SU-DHL-6 (cell line): ENCODE results near the gene PLCXD1.

Source experiments
- H2AFZ ChIP-seq: fragments of 200-600 bp; sonication (generic); 2 replicates; pipeline ENCODE4 v1.6.1; 2014; ENCODE audit warnings: low read depth, mild to moderate bottlenecking, moderate library complexity, mixed read lengths, antibody characterized with exemption, low read length; ENCODE audit not compliant: severe bottlenecking
- H3F3A ChIP-seq: fragments of 200-600 bp; shearing (Covaris generic); 2 replicates; pipeline ENCODE4 v1.6.0; 2016; ENCODE audit warnings: antibody characterized with exemption, mild to moderate bottlenecking; ENCODE audit not compliant: insufficient read depth
- H3K27ac ChIP-seq: fragments of 200-600 bp; sonication (generic); 2 replicates; pipeline ENCODE4 v1.5.1; 2016; ENCODE audit warnings: low read depth, mild to moderate bottlenecking, low read length, moderate library complexity, mixed read lengths
- H3K27me3 ChIP-seq: fragments of 200-600 bp; sonication (generic), shearing (Covaris generic); 2 replicates; pipeline ENCODE4 v1.6.0; 2014; ENCODE audit warnings: mild to moderate bottlenecking, low read length
- H3K36me3 ChIP-seq: fragments of 200-600 bp; sonication (generic); 2 replicates; pipeline ENCODE4 v1.6.1; 2014; ENCODE audit warnings: mild to moderate bottlenecking, low read length, mixed read lengths
- H3K4me2 ChIP-seq: fragments of 300-600, 200-600 bp; shearing (Covaris generic), sonication (generic); 2 replicates; pipeline ENCODE4 v1.6.0; 2014; ENCODE audit warnings: low read length, low read depth, mild to moderate bottlenecking; ENCODE audit not compliant: poor library complexity, severe bottlenecking
- H3K4me3 ChIP-seq: fragments of 200-600 bp; sonication (generic); 2 replicates; pipeline ENCODE4 v1.5.1; 2014; ENCODE audit warnings: antibody characterized with exemption, low read length, mild to moderate bottlenecking, mixed read lengths; ENCODE audit not compliant: insufficient read depth, poor library complexity, severe bottlenecking
- H3K79me2 ChIP-seq: fragments of 200-600 bp; sonication (generic); 2 replicates; pipeline ENCODE4 v1.6.1; 2014; ENCODE audit warnings: mild to moderate bottlenecking, low read length, moderate library complexity; ENCODE audit not compliant: insufficient read depth
- H3K9ac ChIP-seq: fragments of 200-600 bp; sonication (generic); 2 replicates; pipeline ENCODE4 v1.7.0; 2014; ENCODE audit warnings: mild to moderate bottlenecking, low read length
- H3K9me2 ChIP-seq: fragments of 200-600 bp; sonication (generic); replicated peaks from 2 replicates; pipeline ENCODE4 v1.6.1; 2014; ENCODE audit warnings: low read length; ENCODE audit not compliant: insufficient read depth
- H3K9me3 ChIP-seq: fragments of 200-600 bp; sonication (generic); 2 replicates; pipeline ENCODE4 v1.6.1; 2014; ENCODE audit warnings: low read length, mixed read lengths; ENCODE audit not compliant: insufficient read depth
- H4K20me1 ChIP-seq: fragments of 200-600 bp; sonication (generic); 2 replicates; pipeline ENCODE4 v1.6.1; 2014; ENCODE audit warnings: low read depth, mild to moderate bottlenecking, antibody characterized with exemption, low read length, moderate library complexity, mixed read lengths
- CTCF ChIP-seq: fragments of 200-600 bp; sonication (generic); IDR thresholded peaks from one replicate; pipeline ENCODE4 v1.5.1; 2017; ENCODE audit warnings: antibody characterized with exemption, mild to moderate bottlenecking, low read length, moderate library complexity; ENCODE audit not compliant: insufficient read depth, poor library complexity, severe bottlenecking
- EZH2phosphoT487 ChIP-seq: fragments of 200-600 bp; sonication (generic), shearing (Covaris generic); conservative IDR thresholded peaks from 2 replicates; pipeline ENCODE4 v1.6.1; 2018; ENCODE audit warnings: mild to moderate bottlenecking, antibody characterized with exemption, low read length, moderate library complexity, mixed read lengths

PLCXD1 gene

GRCh38 chrX:288561-288991, 7.4 kb downstream of the PLCXD1 start:
- TF ChIP-seq EZH2phosphoT487: no peak
- TF ChIP-seq CTCF: no peak
- Histone ChIP-seq H3K9ac (no peak overlapping the region), H4K20me1 (no peaks in the 10 kb centered on the region), H3K4me3 (no peak overlapping the region), H3K27ac (no peak overlapping the region), H3K9me3 (no peaks in the 10 kb centered on the region), H3K27me3 (no peaks in the 10 kb centered on the region), H3K9me2 (no peaks in the 10 kb centered on the region), H3F3A (no peaks in the 10 kb centered on the region), H3K36me3 (peaks cover 2% of the 10 kb centered on the region; the same call in 1 of the 2 replicates), H3K79me2 (no peaks in the 10 kb centered on the region), H3K4me2 (no peak overlapping the region), H2AFZ (no peak overlapping the region)

GRCh38 chrX:290476-291166, 9.4 kb downstream of the PLCXD1 start:
- no peaks in the 10 kb centered on the region for H3K9me2 ChIP-seq
- no peak overlapping the region for H3K4me3 ChIP-seq
- no peak overlapping the region for H2AFZ ChIP-seq
- H3K4me2 ChIP-seq: no peak overlapping the region
- H3K27ac ChIP-seq: no peak overlapping the region
- no peaks in the 10 kb centered on the region for H3K9me3 ChIP-seq
- H3K9ac ChIP-seq: no peak overlapping the region
- no peaks in the 10 kb centered on the region for H3K79me2 ChIP-seq
- H4K20me1 ChIP-seq: no peaks in the 10 kb centered on the region
- TF ChIP-seq CTCF (no peak), EZH2phosphoT487 (no peak)
- H3K27me3 ChIP-seq: no peaks in the 10 kb centered on the region
- no peaks in the 10 kb centered on the region for H3K36me3 ChIP-seq
- no peaks in the 10 kb centered on the region for H3F3A ChIP-seq

GRCh38 chrX:291411-291901, 10.3 kb downstream of the PLCXD1 start:
- no peak for TF ChIP-seq EZH2phosphoT487
- no peak for TF ChIP-seq CTCF
- Histone ChIP-seq H3F3A (no peaks in the 10 kb centered on the region), H2AFZ (no peak overlapping the region), H3K79me2 (no peaks in the 10 kb centered on the region), H3K4me2 (no peak overlapping the region), H3K4me3 (no peak overlapping the region), H3K9me3 (no peaks in the 10 kb centered on the region), H3K27me3 (no peaks in the 10 kb centered on the region), H3K9me2 (no peaks in the 10 kb centered on the region), H4K20me1 (no peaks in the 10 kb centered on the region), H3K36me3 (no peaks in the 10 kb centered on the region), H3K27ac (no peak overlapping the region), H3K9ac (no peak overlapping the region)
